CD4-positive, alpha-beta T cell (primary cell): ENCODE data around the gene MLLT1. TPM values are rescaled to one million over a fixed set of nuclear protein-coding genes. Genes with fewer than 3 reads are reported as not detected.
A peak's percentile ranks its signal among the peaks of the same experiment; 100 is the strongest.

Experiments
- ATAC-seq: fragments of 200-7000 bp; cut with Tn5 transposase; one replicate; pipeline ENCODE4 v1.10.0; 2022; ENCODE audit warnings: mild to moderate bottlenecking; ENCODE audit not compliant: poor library complexity
- CTCF ChIA-PET: fragments of 350-600 bp; sonication (Branson Sonifier 250); formaldehyde crosslinking; loops from one replicate; lab custom pipeline; 2021; ENCODE audit warnings: antibody characterized with exemption, inconsistent platforms; lab: Charles Lee
- POLR2A ChIA-PET: fragments of 350-600 bp; sonication (Branson Sonifier 250); formaldehyde crosslinking; loops from one replicate; lab custom pipeline; 2021; ENCODE audit warnings: antibody characterized with exemption, inconsistent platforms; lab: Charles Lee
- DNase-seq, 14 experiments: peaks; one replicate each; pipeline ENCODE4 v3.0.0-alpha.2; 2013 to 2020; ENCODE audit warnings: mixed read lengths in 2 of 14
- H3K27ac ChIP-seq, 2 donors: one replicate each; pipeline versions ENCODE4 v1.5.1 to v1.7.0; 2013; ENCODE audit warnings: low read length in 2 of 2, low read depth in 1 of 2, mild to moderate bottlenecking in 1 of 2
- H3K27me3 ChIP-seq, 2 experiments: 1 replicate in 1 of 2; 2 replicates in 1 of 2; pipeline versions ENCODE4 v1.6.1 to v1.7.0; 2013; ENCODE audit warnings: low read length in 2 of 2, control low read depth in 1 of 2, mild to moderate bottlenecking in 1 of 2, moderate library complexity in 1 of 2; ENCODE audit not compliant: insufficient read depth in 2 of 2, control insufficient read depth in 1 of 2
- H3K36me3 ChIP-seq: one replicate; pipeline ENCODE4 v1.6.1; 2013; ENCODE audit warnings: low read length, control low read depth; ENCODE audit not compliant: insufficient read depth
- H3K4me1 ChIP-seq: one replicate; pipeline ENCODE4 v1.6.1; 2013; ENCODE audit warnings: low read length, control low read depth; ENCODE audit not compliant: insufficient read depth
- H3K4me3 ChIP-seq: one replicate; pipeline ENCODE4 v1.5.1; 2013; ENCODE audit warnings: mild to moderate bottlenecking, low read length, moderate library complexity
- H3K9me3 ChIP-seq, 2 experiments: 1 replicate in 1 of 2; 2 replicates in 1 of 2; pipeline versions ENCODE4 v1.6.1 to v1.7.0; 2013; ENCODE audit warnings: low read length in 2 of 2, mild to moderate bottlenecking in 2 of 2, control low read depth in 1 of 2, moderate library complexity in 1 of 2; ENCODE audit not compliant: control insufficient read depth in 1 of 2, insufficient read depth in 1 of 2
- H3K27ac Mint-ChIP-seq: one replicate; pipeline ENCODE4 v1.8.0; 2020; ENCODE audit warnings: mixed read lengths
- H3K27me3 Mint-ChIP-seq: one replicate; pipeline ENCODE4 v1.8.0; 2021; ENCODE audit warnings: mixed read lengths
- H3K36me3 Mint-ChIP-seq: one replicate; pipeline ENCODE4 v1.8.0; 2021; ENCODE audit warnings: low read depth, mixed read lengths
- H3K4me1 Mint-ChIP-seq: one replicate; pipeline ENCODE4 v1.8.0; 2021; ENCODE audit warnings: low read depth, mixed read lengths
- H3K4me3 Mint-ChIP-seq: one replicate; pipeline ENCODE4 v1.8.0; 2020; ENCODE audit warnings: mild to moderate bottlenecking, mixed read lengths
- H3K9me3 Mint-ChIP-seq: one replicate; pipeline ENCODE4 v1.8.0; 2020; ENCODE audit warnings: mixed read lengths
- intact Hi-C, 2 experiments: fragments of 100-400 bp; cut with DNase I in 1 of 2; cut with micrococcal nuclease in 1 of 2; formaldehyde crosslinking; loops; one replicate each; pipeline versions ENCODE4 v1.15.1 to v1.9.0; 2023 to 2025; cut with DNase I, micrococcal nuclease
- total RNA-seq, 174 experiments: library from RNA in 2 of 174; stranded (reverse) in 2 of 174; gene quantifications; one replicate each; pipeline ENCODE4 v1.2.3 and lab custom pipeline; 2021 to 2026
- TF ChIP-seq, protein P1 (sequence below): fragments of 200-600 bp; IDR thresholded peaks from one replicate; pipeline ENCODE4 v1.8.0; 2022; ENCODE audit warnings: antibody characterized with exemption, mild to moderate bottlenecking

Gene MLLT1
- total RNA-seq, 2 experiments from 2014 or later: 18.3 to 22.1 TPM

- ChIA-PET POLR2A (no interaction called here), CTCF (no interaction called here)
- Histone ChIP-seq H3K4me1 (peaks cover 3% of the 10 kb centered on the region), H3K27me3 (no peaks in the 10 kb centered on the region), H3K4me3 (no peak overlapping the region), H3K36me3 (no peaks in the 10 kb centered on the region), H3K9me3 (no peaks in the 10 kb centered on the region), H3K27ac (no peak overlapping the region)
- intact Hi-C loops: no loop called here
- DNase-seq (no peak), ATAC-seq (no peak)
- TF ChIP-seq, protein P1, sequence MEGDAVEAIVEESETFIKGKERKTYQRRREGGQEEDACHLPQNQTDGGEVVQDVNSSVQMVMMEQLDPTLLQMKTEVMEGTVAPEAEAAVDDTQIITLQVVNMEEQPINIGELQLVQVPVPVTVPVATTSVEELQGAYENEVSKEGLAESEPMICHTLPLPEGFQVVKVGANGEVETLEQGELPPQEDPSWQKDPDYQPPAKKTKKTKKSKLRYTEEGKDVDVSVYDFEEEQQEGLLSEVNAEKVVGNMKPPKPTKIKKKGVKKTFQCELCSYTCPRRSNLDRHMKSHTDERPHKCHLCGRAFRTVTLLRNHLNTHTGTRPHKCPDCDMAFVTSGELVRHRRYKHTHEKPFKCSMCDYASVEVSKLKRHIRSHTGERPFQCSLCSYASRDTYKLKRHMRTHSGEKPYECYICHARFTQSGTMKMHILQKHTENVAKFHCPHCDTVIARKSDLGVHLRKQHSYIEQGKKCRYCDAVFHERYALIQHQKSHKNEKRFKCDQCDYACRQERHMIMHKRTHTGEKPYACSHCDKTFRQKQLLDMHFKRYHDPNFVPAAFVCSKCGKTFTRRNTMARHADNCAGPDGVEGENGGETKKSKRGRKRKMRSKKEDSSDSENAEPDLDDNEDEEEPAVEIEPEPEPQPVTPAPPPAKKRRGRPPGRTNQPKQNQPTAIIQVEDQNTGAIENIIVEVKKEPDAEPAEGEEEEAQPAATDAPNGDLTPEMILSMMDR: no peak
- peaks cover 6% of the 10 kb centered on the region for H3K27me3 Mint-ChIP-seq
- H3K36me3 Mint-ChIP-seq: no peaks in the 10 kb centered on the region
- no peak overlapping the region for H3K27ac Mint-ChIP-seq
- H3K4me1 Mint-ChIP-seq: peaks cover 5% of the 10 kb centered on the region
- no peak overlapping the region for H3K4me3 Mint-ChIP-seq
- peaks cover 4% of the 10 kb centered on the region for H3K9me3 Mint-ChIP-seq
Measured at GRCh38 chr19:6167115-6167514, 112.7 kb downstream of the MLLT1 start.

DNA sequence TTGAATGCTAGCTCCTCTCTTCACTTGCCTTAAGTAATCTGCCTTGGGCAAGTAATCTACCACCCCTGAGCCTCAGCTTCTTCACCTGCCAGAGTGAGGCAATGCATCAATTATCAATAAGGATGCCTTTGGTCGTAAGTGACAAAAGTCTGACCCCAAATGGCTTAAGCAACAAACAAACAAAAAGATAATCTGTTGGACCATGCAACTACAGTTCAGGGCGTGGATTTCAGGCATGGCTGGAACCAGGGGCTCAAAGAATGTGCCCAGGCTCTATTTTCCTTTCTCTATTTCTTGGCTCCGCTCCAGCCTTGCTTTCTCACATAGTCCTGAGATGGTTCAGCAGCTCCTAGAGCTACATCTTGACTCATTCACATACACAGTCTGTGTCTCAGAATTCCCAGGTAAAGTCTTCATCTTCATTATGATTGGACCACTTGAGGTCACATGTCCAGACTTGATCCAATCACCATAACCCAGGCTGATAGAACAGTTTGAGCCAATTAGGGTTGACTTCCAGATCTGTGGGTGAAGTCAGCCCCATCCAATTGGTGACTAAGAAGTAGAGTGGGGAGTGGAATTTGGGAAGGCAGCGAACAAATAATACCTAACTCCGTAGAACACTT, 114.8 kb downstream of the MLLT1 start:
- Mint-ChIP-seq H3K27me3 (no peaks in the 10 kb centered on the region), H3K4me3 (no peak overlapping the region), H3K36me3 (no peaks in the 10 kb centered on the region), H3K4me1 (peaks cover 13% of the 10 kb centered on the region), H3K9me3 (peaks cover 3% of the 10 kb centered on the region), H3K27ac (no peak overlapping the region)
- H3K27me3 ChIP-seq: no peaks in the 10 kb centered on the region
- TF ChIP-seq, protein P1: no peak
- H3K36me3 ChIP-seq: no peaks in the 10 kb centered on the region
- H3K9me3 ChIP-seq: peaks cover 0 to 14% of the 10 kb centered on the region in 2 experiments
- intact Hi-C loops: no loop called here
- H3K4me3 ChIP-seq: no peak overlapping the region
- CTCF ChIA-PET: no interaction called here
- POLR2A ChIA-PET: no interaction called here
- no peak overlapping the region for H3K27ac ChIP-seq
- DNase-seq (no peak), ATAC-seq (no peak)
- peaks cover 13% of the 10 kb centered on the region for H3K4me1 ChIP-seq

DNA sequence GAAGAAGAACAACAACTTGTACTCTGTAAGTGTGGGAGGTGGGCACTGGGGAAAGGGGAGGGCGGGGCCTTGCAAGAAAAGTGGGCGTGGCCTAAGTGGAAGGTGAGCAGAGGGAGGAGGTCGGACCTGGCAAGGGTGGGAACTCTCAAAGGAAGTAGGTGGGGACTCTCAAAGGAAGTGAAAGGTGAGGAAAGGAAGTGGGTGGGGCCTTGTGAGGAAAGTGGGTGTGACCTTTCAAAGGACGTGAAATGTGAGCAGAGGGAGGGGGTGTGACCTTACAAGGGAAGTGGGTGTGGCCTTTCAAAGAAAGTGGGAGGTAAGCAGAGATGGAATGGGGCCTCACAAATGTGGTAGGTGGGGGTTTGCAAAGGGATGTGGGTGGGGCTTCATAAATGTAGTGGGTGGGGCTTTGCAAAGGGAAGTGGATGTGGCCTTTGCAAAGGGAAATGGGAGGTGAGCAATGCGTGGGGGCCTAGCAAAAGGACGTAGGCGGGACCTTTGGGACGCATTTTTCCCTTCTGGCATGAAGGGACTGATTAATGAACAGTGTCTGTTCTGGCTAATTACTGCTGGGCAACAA, 118.4 kb downstream of the MLLT1 start:
- H3K4me3 Mint-ChIP-seq: peak overlapping the region; percentile 42
- Histone ChIP-seq H3K36me3 (no peaks in the 10 kb centered on the region), H3K4me1 (peaks cover 13% of the 10 kb centered on the region), H3K27me3 (no peaks in the 10 kb centered on the region), H3K9me3 (peaks cover 0 to 27% of the 10 kb centered on the region in 2 experiments), H3K4me3 (no peak overlapping the region), H3K27ac (no peak overlapping the region)
- DNase-seq (peak in 11 of 14 experiments; percentile 6 to 90 (median 51)), ATAC-seq (peak; percentile 85)
- no peaks in the 10 kb centered on the region for H3K36me3 Mint-ChIP-seq
- TF ChIP-seq, protein P1: no peak
- H3K27me3 Mint-ChIP-seq: no peaks in the 10 kb centered on the region
- intact Hi-C loops: loop anchor here in 1 of 2 experiments (1.0 kb wide), 1 partner anchor 38 kb away; no protein-coding TSS in a partner anchor
- peaks cover 13% of the 10 kb centered on the region for H3K4me1 Mint-ChIP-seq
- ChIA-PET POLR2A (no interaction called here), CTCF (no interaction called here)
- no peak overlapping the region for H3K27ac Mint-ChIP-seq
- H3K9me3 Mint-ChIP-seq: peaks cover 5% of the 10 kb centered on the region

Other genes starting within 250 kb of the MLLT1 start
- gene RFX2, start 169.5 kb downstream of the MLLT1 start, total RNA-seq: 1 to 10 TPM; 4.8 to 5.5 TPM
- not detected for gene ACSBG2, start 144.3 kb downstream of the MLLT1 start, total RNA-seq
- 1 to 10 TPM; 2.7 to 3.1 TPM for gene ACER1, start 53.6 kb upstream of the MLLT1 start, total RNA-seq
- 10 to 100 TPM; 86.7 to 96.4 TPM for gene CLPP, start 81.6 kb upstream of the MLLT1 start, total RNA-seq
- 10 to 100 TPM; 75.3 to 78.7 TPM for gene ALKBH7, start 92.8 kb upstream of the MLLT1 start, total RNA-seq
- gene PSPN, start 96.0 kb upstream of the MLLT1 start, total RNA-seq: under 1 TPM; 0.81 to 0.85 TPM
- gene GTF2F1, start 113.2 kb upstream of the MLLT1 start, total RNA-seq: 10 to 100 TPM; 56.1 to 61.1 TPM
- gene KHSRP, start 144.8 kb upstream of the MLLT1 start, total RNA-seq: 100 to 1,000 TPM; 128 to 143 TPM
- gene SLC25A41, start 153.8 kb upstream of the MLLT1 start, total RNA-seq: under 1 TPM; 0.30 to 0.50 TPM
- 10 to 100 TPM; 10.5 to 10.8 TPM for gene SLC25A23, start 179.8 kb upstream of the MLLT1 start, total RNA-seq
- gene CRB3, start 184.3 kb upstream of the MLLT1 start, total RNA-seq: 1 to 10 TPM; 7.9 to 9.4 TPM
- 100 to 1,000 TPM; 111 to 118 TPM for gene DENND1C, start 201.8 kb upstream of the MLLT1 start, total RNA-seq
- under 1 TPM; 0.53 to 0.88 TPM for gene TUBB4A, start 222.3 kb upstream of the MLLT1 start, total RNA-seq